Measurements from ENCODE around the gene KLF15.

KLF15 gene

DNA sequence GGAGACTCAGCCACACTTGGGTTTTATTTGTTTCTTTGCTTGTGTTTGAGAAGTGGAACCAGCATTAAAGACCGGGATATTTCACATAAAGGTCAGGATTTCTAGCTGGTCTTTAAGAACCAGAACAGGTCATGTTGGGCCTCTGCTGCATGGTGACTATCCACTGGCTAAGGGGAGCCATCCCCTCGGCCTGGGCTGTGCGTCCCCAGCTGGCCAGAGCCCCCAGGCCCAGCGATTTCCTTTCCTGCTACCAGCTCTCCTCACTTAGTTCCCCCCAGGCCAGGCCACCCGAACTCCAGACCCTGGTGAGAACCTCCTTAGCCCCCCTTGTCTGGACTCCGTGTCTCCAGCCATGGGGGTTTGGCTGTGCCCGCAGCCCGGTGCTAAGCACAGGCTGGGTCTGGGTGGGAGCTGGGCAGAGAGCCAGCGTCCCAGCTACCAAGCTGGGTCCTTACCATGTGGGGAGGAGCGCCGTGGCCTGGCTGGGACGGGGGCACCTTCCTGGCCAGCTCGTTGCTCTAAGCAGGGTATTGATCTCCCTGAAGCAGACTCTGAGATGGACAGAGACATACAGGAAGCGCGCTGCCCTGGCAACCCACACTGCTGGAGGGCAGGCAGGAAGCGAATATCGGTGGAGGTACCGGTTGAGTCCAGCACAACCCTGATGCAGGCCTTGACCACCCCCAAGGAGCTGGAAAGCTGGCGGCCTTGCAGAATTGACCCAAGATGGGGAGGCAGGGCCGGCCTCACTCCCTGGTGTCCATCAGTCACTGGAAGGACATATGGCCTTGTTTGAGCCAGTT, 49.4 kb downstream of the KLF15 start:
- DNase-seq (ENCODE audit: low read depth in 2 of 3, low spot score in 2 of 3), result no peak

DNA sequence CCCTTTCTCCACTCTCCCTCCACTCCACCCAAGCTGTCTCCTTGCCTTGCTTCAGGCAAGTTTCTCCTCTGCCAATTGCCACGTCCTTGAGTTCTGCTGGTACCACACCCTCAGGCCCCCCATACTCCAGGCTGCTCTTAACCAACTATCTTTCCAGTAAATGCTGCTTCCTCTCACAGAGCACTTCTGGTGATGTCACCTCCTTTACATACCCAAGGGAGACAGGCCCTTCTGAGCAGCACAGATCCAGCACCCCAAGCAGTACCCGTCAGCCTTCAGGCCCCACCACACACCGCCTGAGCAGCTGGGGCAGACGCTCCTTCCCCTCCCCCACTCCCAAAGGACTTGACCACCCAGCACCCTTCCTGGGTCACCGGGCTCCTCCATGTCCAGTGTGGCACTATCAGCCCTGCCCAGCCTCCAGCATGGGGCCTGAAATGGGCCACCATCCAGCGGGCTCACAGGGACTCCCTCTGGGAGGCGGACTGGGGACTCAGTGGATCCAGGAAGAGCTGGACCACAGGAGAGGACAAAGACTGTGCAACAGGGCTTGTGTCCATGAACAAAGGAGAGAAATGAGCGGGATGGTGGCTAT, 50.2 kb downstream of the KLF15 start:
- DNase-seq (ENCODE audit: low read depth in 2 of 3, low spot score in 2 of 3), result no peak

DNA sequence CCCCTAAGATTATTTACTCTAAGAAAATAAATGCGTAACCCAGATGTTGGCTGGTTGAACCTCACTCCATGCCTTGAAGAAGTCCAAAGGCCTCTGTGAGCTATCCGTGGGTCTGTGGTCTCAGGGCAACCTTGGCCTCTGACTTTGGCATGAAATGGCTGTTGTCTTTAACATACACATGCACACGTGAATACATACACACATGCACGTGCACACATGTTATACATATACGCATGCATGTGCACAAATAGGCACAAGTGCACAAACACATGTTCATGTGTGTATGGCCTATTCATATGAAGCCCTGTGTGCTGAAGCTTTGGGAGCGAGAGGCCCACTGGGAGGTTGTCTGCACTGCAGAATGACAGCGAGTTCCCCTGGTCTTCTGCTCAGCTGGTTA, 50.8 kb downstream of the KLF15 start:
- DNase-seq (ENCODE audit: low read depth in 2 of 3, low spot score in 2 of 3), result no peak

DNA sequence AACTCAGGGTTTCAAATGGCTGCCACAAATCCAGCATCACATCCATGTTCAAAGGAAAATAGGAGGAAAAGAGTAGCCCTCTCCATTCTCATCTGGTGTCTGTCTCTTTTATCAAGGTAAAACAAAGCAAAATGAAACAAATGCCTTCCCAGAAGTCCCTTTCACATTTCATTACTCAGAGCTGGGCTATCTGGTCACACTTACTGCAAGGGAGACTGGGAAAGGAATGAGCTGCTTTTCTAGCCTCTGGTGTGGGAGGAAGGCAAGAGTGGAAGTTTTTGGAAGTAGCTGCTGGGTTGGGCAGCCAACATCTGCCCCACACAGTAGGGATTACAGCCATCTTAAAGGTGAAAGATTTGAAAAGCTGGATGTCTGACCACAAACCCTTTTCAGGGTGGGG, 51.8 kb downstream of the KLF15 start:
- no peak for DNase-seq (ENCODE audit: low read depth in 2 of 3, low spot score in 2 of 3)

DNA sequence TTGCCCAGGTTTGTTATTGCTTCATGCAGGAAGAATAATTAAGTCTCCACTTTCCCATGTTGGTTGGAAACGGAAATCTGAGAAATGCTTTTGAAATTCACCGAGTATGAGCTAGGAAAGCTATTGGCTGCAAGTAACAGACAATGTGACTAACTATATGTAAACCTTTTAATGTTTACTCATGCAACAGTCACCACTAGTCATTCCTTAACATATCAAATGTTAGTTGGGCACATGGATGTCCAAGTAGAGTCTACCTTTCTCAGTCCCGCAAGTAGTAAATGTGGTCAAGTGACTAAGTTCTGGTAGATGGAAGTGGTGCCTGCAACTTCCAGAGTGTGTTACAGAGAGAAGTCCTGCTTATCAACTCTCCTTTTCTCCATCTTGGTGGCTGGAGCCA, 52.5 kb downstream of the KLF15 start:
- no peak for DNase-seq (ENCODE audit: low read depth in 2 of 3, low spot score in 2 of 3)

DNA sequence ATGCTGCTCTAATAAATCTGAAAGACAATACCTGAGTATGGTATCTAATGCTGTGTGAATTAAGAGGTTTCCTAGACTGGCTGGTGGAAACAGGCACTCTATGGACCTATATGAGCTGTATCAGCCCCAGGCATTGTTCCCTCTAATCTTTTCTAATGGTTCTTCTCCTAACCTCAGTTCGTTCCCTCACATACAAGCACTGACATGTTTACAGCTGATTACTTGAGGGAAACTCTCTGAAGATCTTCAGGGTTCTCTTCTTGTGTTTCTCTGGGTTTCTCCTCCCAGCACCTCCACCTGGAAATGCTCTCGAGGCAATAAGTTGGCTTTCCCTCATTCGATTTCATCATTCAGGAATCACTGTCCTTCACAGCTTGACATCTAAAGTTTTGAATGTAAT, 52.9 kb downstream of the KLF15 start:
- DNase-seq (ENCODE audit: low read depth in 2 of 3, low spot score in 2 of 3), result no peak

DNA sequence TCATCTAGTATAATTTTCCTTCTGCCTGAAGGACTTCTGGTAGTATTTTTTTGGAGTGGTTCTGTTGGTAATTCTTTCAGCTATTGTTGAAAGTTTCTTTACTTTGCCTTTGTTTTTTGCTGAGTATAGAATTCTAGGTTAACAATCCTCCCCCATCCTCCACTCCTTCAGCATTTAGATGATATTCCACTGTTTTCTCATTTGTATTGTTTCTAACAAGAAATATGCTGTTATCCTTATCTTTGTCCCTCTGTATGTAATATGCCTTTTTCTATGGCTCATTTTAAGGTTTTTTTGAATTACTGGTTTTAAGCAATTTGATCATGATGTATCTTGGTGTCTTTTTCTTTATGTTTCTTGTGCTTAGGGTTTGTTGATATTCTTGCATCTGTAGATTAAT, 53.9 kb downstream of the KLF15 start:
- no peak for DNase-seq (ENCODE audit: low read depth in 2 of 3, low spot score in 2 of 3)

DNA sequence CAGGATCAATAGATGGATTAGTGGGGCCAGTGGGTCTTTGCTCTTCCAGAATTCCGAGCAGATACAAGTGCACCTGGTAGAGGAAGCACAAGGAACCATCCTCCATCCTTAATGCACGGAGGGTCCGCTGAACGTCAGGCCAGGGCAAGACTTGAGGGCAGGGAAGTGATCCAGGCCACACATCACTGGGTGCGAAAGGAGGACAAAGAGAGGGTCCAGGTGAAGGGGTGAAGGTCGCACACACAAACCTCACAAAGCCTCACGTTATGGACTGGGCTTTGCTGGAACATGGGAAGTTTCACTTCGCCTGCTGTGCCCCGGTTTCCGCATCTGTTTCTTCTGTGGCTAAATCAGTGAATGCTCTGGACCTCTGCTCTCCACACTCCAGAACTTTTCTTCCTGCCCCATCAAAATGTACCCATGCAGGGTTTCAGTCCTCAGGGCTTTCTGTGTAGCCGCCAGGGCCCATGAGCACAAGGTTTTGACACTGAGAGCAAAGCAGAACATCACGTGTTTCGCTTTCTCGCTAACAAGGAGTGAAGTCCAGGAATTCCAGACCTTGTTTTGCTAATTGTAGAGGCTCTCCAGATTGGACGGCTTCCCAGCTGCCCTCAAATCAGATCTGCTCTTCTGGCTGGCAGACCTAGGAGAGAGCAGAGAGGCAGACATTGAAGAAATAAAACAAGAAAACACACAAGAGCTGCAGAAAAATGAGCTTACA, 56.3 kb downstream of the KLF15 start:
- DNase-seq (ENCODE audit: low read depth in 2 of 3, low spot score in 2 of 3), result no peak

DNA sequence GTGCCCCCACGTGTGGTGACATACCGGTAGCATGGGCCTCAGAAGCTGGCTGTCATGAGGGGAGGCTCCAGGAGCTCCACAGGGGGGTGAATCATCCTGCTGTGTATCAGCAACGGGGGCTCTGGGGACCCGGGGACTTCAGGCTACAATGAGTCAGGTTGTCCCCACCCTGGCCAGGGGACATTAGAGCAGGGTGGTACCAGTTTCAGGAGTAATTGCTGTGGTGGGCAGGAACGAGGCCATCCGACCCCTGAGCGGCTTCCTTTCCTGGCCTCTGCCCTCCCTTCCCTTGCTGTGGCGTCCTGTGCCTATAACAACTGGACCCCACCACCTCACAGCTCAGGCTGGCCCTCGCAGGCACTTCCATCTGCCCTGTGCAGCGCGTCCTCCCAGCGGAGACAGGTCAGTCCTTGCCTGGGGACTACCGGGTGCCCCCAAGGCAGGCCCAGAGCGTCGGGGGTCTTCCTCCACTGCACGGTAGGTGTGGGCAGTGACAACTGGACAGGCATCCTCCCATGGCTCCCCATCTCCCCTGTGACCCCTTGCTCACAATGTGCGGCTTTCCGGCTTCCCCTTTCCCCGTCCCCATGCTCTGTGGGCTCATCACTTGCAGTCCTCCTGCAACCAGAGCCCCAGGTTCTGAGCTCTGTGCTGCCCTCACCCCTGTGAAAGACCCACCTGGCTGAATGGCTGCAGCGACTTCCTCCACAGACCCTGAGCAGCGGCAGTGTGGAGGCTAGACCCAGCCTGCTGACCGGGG, 57.0 kb downstream of the KLF15 start:
- DNase-seq (ENCODE audit: low read depth in 2 of 3, low spot score in 2 of 3), result no peak

DNA sequence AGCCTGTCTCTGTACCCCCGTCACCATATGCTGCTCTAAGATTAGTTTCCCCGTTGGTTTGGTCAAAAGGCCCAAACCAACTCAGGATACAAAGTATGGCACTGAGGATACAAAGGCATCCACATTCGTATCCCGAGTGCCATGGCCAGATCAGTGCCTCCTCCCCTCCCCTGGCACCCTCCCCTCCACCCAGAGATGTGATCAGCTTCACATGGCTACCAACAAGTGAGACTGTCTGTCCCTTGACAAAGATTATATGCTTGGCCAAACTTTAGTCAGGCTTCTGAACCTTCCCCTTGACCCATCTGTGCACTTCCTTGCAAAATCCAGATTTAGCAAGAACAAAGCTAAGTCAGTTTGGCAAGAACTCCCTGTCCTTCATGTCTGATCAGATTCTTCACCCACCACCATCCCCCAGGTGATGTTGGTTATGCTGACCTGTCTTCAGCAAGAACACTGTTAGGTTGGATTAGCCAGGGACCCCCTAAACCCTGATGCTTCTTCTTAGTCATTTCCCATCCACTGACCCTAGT, 61.7 kb downstream of the KLF15 start:
- no peak for DNase-seq (ENCODE audit: low read depth in 2 of 3, low spot score in 2 of 3)

DNA sequence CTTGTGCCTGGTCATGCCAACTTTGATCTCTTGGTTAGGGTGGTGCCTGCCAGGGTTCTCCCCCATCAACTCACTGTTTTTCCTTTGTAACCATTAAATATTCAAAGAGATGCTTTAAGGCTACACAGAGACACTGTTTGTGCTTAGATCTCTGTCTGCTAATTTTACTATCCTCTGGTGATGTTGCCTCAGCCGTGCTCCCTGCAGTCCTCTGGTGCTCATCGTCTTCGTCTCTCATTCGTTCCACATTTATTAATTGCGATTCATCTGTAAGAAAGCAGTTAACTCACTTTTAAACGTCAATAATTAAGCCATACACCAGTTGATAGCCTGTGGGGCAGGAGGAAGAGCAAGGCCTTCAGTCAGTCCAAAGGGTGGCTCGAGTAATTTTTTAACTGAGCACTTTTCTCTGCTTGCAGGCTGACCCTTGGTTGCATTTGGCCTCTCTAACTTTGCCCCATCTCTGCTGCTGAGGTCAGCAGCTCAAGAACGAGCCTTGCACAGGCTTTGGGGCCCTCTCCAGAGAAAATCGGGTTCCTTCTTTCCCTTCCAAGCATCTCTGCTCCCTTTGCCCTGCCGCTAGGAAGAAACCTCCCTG, 62.9 kb downstream of the KLF15 start:
- no peak for DNase-seq (ENCODE audit: low read depth in 2 of 3, low spot score in 2 of 3)

DNA sequence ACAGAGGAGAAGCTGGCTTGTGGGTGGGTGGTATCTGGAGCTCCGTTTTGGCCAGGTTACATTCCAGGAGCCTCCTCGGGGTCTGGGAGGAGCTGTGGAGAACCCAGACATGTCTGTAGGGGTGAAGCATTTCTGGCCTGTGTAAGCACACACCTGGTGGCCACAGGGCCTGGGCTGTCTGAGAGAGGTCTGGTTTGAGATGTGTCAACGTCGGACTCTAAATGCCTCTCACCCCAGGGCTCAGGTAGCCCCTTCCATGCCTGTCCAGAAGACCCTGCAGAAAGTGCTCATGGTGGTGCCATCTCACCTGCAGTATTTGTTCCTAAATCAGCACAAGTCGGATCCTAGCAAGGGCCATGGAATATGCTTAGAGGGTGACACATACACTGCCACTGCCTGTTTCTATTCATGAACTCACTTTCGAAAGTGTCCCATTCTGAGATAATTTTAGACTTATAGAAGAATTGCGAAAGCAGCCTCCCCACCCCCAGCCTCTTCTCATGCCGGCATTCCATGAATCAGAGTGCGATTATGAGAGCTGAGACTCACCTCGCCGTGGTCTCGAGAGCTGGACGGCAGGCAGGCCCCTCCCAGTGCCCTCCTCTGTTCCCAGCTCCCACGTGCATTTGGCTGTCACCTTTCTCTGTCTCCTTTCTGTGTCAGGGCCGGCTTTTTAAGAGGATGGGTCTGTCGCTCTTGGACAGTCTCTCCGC, 63.7 kb downstream of the KLF15 start:
- DNase-seq (ENCODE audit: low read depth in 2 of 3, low spot score in 2 of 3), result no peak
